CD4-positive, alpha-beta T cell treated with Interleukin-4 for 1 hour (primary cell): ENCODE results near the gene PPFIA4.
"Not testable (repeated sequence)": the region's sequence is repeated elsewhere in the genome, so short reads cannot be mapped to it uniquely, and the experiment has no call there.

ENCODE experiments used
- DNase-seq, 2 donors: peaks; one replicate each; pipeline ENCODE4 v3.0.0-alpha.2; 2020 to 2022

Gene PPFIA4

GRCh38 chr1:203017692-203018091 is 8.6 kb upstream of the PPFIA4 start:
- DNase-seq, result no peak

GRCh38 chr1:203022855-203023254 is 3.4 kb upstream of the PPFIA4 start:
- DNase-seq, result not testable (repeated sequence)

GRCh38 chr1:203025686-203026030 is 633 bp upstream of the PPFIA4 start:
- DNase-seq, result no peak

- no peak for DNase-seq
Measured at GRCh38 chr1:203026666-203027663, 674 bp downstream of the PPFIA4 start.

GRCh38 chr1:203028067-203028783 is 1.9 kb downstream of the PPFIA4 start:
- DNase-seq, result no peak

GRCh38 chr1:203028784-203029553 is 2.7 kb downstream of the PPFIA4 start:
- no peak for DNase-seq

GRCh38 chr1:203031467-203031866 is 5.2 kb downstream of the PPFIA4 start:
- DNase-seq, result no peak

- no peak for DNase-seq
Measured at GRCh38 chr1:203033287-203033686, 7.0 kb downstream of the PPFIA4 start.

GRCh38 chr1:203033917-203034316 is 7.6 kb downstream of the PPFIA4 start:
- DNase-seq, result no peak

GRCh38 chr1:203034422-203035110 is 8.3 kb downstream of the PPFIA4 start:
- no peak for DNase-seq

GRCh38 chr1:203035111-203036000 is 9.1 kb downstream of the PPFIA4 start:
- DNase-seq, result no peak

- no peak for DNase-seq
Measured at GRCh38 chr1:203036135-203036534, 9.8 kb downstream of the PPFIA4 start.

- no peak for DNase-seq
Measured at GRCh38 chr1:203036537-203036936, 10.2 kb downstream of the PPFIA4 start.

GRCh38 chr1:203037509-203038190 is 11.4 kb downstream of the PPFIA4 start:
- no peak for DNase-seq

- DNase-seq, result no peak
Measured at GRCh38 chr1:203038217-203038741, 12.0 kb downstream of the PPFIA4 start.

GRCh38 chr1:203038891-203039608 is 12.8 kb downstream of the PPFIA4 start:
- DNase-seq, result peak; percentile 65 to 67

- no peak for DNase-seq
Measured at GRCh38 chr1:203039609-203040512, 13.6 kb downstream of the PPFIA4 start.

GRCh38 chr1:203040513-203041275 is 14.4 kb downstream of the PPFIA4 start:
- DNase-seq, result no peak
